Measurements from ENCODE around the gene WWC2. TPM values are rescaled to one million over a fixed set of nuclear protein-coding genes. Genes with fewer than 3 reads are reported as not detected.
"Not testable (repeated sequence)": the region's sequence is repeated elsewhere in the genome, so short reads cannot be mapped to it uniquely, and the experiment has no call there.

The WWC2 gene
- total RNA-seq, 1 experiment from 2014 or later, result 11.5 TPM

DNA sequence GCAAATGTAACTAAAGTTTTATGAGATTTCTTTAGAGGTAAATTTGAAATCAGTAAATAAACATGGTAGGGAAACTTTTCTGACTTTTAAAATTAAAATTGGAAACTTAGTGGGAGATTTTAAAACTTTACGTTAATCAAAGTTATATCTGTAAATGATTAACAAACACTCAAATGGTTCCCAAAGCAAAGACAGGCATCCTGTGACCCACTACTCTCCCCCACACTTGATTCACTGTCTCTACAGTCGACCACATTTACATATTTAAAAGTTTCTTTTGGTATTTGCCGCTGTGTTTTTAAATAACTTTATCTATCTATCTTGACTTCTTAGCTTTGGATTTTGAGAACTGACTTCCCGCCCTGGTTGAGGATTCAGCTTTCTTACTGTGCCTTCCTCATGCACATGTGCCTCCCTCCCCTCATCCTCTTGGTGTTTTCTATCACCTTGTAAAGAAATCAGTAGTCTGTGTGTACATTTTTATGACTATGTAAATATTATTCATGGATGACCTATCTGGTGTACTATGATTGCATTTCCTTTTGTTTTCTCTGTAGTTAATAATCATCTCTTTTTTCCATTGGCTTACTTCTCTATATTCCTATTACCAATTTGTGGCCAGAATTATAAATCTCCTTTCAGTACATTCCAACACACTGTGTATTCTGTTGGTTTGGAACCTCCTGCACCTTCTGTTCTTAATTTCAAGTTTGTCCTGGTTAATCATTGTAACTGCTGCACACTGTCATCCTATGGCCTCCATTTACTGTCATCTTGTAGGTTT lies 72.6 kb downstream of the WWC2 start:
- DNase-seq (ENCODE audit: low spot score), result peak; percentile 56

GRCh38 chr4:183172881-183173280 lies 73.8 kb downstream of the WWC2 start:
- no peak for DNase-seq (ENCODE audit: low spot score)

DNA sequence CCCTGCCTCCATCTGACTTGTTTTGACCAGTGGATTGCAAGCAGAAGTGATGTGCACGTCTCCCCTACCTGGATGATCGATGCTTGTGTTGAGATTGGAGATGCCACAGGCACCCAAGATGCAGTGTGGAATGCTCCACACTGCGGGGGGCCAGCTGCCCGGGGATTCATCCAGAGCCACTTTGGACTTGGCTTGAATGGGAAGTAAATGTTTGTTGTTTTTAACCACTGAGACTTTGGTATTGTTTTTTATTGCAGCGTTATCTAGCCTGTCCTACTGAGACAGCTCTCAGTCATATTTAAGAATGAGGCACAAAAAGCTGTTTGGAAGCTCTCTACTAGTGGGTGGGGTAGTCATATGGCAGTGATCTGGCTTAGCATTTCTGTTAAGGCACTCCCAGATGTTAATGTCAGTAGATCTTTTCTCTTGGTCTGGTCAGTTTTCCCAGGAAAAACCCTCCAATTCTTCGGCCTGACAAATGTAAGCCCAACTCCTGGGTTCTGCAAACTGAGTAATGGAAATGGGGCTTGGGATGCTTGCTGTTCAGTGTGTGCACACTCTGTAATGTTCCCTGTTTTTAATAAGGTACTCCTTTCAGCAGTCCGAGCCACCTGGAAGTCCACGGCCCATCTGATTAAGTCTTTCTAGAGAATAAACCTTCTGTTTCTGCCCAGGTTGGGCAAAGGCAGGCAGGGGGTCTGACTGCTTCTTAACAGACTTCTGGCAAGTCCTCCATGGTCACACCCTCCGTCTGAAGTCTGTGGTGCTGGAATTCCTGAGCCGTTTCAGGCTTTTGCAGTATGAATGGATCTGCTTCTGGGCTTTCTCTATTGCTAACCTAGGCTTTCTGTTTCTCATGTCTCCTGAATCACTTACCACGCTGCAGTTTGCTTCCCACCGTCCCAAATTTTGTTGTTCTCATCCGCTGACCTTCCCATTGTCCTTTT lies 74.8 kb downstream of the WWC2 start:
- no peak for DNase-seq (ENCODE audit: low spot score)

- DNase-seq (ENCODE audit: low spot score), result peak; percentile 35
Measured at GRCh38 chr4:183175631-183176232, 76.7 kb downstream of the WWC2 start.

- DNase-seq (ENCODE audit: low spot score), result no peak
Measured at GRCh38 chr4:183177001-183177400, 77.9 kb downstream of the WWC2 start.

DNA sequence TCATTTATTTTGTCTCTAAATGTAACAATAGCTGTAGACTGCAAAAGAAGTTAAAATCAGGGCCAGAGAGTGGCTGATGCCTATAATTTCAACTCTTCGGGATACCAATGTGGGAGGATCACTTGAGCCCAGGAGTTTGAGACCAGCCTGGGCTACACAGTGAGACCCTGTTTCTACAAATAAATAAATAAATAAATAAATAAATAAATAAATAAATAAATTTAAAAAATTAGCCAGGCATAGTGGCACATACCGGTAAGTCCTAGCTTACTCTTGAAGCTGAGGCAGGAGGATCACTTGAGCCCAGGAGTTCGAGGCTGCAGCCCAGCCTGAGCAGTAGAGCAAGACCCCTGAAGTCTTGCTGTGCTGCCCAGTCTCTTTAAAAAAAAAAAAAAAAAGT lies 79.1 kb downstream of the WWC2 start:
- no peak for DNase-seq (ENCODE audit: low spot score)

- no peak for DNase-seq (ENCODE audit: low spot score)
Measured at GRCh38 chr4:183180096-183180495, 81.0 kb downstream of the WWC2 start.

- DNase-seq (ENCODE audit: low spot score), result no peak
Measured at GRCh38 chr4:183180621-183181020, 81.6 kb downstream of the WWC2 start.

DNA sequence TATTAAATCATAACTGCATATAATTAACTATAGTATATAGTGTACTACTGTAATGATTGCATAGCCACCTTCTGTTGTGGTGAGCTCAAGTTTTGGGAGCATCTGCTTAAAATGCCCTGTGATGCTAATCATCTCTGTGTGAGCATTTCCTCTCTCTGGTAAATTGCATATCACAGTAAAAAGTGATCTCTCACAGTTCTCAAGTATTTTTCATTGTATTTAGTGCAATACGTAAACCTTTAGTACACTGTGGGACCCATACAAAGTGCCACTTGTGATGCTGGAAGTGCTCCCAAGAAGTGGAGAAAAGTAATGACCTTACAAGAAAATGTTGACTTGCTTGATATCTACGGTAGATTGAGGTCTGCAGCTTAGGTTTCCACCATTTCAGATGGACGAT lies 82.0 kb downstream of the WWC2 start:
- no peak for DNase-seq (ENCODE audit: low spot score)

DNA sequence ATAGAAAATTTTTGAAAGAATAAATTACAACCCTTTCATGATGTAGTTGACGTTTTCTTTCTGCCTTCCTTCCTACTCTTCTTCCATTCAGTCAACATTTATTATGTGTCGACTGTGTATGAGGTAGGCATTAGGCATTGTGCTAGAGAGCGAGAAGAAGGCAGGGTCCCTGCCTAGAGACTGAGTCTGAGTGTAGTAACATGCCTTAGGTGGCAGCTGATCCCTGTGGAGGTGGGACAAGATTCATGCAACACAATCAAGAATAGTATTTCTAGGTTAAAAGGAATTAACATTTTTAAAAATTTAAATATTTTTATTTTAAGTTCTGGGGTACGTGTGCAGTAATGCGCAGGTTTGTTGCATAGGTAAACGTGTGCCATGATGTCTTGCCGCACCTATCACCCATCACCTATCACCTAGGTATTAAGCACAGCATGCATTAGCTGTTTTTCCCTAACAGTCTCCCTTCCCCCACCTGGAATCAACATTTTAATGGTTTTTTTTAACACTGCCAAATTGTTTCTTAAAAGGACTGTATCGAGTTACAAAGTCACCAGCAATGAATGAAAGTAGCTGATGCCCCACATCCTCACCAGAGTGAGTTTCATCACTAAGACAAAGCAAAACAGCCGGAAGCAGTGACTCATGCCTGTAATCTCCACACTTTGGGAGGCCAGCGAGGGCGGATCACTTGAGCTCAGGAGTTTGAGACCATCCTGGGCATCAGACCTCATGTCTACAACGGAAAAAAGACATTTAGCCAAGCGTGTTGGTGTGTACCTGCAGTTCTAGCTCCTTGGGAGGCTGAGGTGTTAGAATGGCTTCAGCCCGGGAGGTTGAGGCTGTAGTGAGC lies 84.0 kb downstream of the WWC2 start:
- DNase-seq (ENCODE audit: low spot score), result peak; percentile 54

GRCh38 chr4:183183906-183184535 lies 85.0 kb downstream of the WWC2 start:
- no peak for DNase-seq (ENCODE audit: low spot score)

DNA sequence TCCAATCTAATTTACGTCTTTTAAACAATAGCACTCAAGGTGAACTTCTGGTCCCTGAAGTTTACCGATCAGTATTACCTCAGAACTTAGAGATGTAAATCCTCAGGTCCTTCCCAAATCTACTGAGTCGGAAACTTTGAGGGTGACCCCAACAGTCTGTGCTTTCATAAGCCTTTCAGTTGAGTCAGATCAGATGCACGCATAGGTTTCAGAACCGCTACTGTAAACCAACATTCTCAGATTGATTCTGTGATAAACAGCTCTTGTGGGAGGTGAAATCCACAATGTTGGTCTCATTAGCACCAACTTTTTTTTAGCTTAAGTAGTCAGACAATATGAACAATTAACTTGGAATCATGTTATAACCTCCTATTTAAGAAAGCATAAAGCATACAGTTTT lies 86.0 kb downstream of the WWC2 start:
- DNase-seq (ENCODE audit: low spot score), result no peak

- DNase-seq (ENCODE audit: low spot score), result no peak
Measured at GRCh38 chr4:183185559-183185958, 86.5 kb downstream of the WWC2 start.

- DNase-seq (ENCODE audit: low spot score), result no peak
Measured at GRCh38 chr4:183186813-183187212, 87.8 kb downstream of the WWC2 start.

DNA sequence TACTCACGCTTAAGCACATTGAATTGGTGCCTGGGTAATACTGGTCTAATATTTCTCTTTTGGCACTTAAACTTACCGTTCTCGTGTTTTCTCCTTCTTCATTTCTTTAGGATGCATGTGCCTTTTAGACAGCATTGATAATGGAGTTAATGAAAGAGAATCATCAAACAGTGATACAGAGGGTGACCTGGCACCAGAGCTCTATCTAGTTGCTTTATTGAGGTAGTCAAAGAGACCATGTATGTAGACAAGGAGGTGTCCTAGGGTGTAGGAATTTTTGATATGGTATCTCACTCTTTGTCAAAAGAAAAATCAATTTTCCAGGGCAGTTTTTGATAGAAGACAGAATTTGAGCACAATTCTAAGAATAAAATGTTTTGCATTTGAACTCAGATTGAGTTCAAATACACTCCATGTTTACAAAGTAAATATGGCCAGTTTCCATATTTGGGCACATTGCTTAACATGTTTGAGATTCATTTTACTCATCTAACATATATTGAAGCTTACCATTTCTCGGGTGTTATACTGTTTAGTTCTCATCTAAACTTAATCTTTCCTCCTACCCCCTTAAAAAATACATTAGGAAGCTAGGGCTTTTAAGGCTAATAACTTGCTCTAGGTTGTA lies 92.0 kb downstream of the WWC2 start:
- DNase-seq (ENCODE audit: low spot score), result no peak

GRCh38 chr4:183191630-183192029 lies 92.6 kb downstream of the WWC2 start:
- no peak for DNase-seq (ENCODE audit: low spot score)

DNA sequence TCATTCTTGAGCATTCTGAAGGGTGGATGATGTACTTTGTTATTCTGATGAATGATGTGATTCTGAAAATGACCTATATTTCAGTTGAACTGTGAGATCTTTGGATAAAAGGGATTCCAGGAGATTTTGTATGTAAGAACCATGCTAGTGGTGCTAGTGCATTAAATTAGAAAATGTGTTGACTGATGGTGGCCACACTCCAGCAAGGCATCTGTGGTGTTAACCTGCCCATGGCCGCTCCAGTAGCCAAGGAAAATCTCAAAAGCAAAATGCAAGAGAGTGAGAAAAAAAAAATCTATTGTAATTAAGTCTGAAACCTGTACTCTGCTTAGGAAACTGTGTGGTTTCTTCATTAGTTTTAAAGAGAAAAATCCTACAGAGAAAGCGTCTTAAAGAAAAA lies 93.5 kb downstream of the WWC2 start:
- no peak for DNase-seq (ENCODE audit: low spot score)

GRCh38 chr4:183193730-183194338 lies 94.8 kb downstream of the WWC2 start:
- not testable (repeated sequence) for DNase-seq (ENCODE audit: low spot score)

DNA sequence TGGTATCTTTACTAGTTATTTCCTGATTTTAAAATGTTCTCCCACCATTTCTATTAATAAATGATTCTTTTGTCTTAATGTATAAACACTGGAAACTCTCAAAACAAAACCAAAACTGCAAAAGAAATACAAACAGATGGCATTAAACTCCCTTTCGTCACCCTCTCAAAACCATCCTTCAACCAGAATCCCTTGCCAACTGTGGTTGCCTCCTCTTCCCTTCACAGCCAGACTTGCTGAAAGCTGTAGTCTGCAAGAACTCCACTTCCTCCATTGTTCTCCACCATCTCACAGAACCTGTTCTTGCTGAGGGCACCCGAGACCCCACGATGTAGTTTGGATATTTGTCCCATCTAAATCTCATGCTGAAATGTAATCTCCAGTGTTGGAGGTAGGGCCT lies 96.5 kb downstream of the WWC2 start:
- no peak for DNase-seq (ENCODE audit: low spot score)

DNA sequence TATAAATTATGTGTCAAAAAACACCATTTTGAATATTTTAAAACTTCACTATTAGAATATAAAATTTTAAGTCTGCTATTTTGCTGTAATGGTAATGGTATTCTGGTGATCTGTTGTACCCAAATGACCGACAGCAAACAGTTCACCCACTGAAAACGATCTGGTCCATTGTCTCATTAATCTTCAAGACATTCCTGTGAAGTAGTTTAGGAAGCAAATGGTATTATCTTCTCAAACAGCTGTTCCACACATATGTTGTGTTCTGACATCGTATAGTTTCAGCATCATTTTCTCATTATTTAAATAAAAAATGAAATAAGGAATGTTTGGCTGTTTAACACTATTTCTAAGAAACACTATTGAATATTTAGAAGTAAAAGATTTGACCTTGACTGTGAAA lies 98.1 kb downstream of the WWC2 start:
- no peak for DNase-seq (ENCODE audit: low spot score)

All from HT-29 (cell line).